ENCODE measurements around the gene FBXO7.

GRCh38 chr22:32494971-32495370, 20.4 kb downstream of the FBXO7 start:
- no peak for TF ChIP-seq YY1 (IDR thresholded peaks at IDR 0.05; ENCODE audit: insufficient read depth, insufficient read length)
- no peak for TF ChIP-seq ZNF274 (IDR thresholded peaks at IDR 0.05; ENCODE audit: low read depth, low read length)
